Endometrium (tissue), 2 donors: ENCODE measurements around the gene GABBR2.

Experiments used
- FAIRE-seq: peaks from 2 replicates; lab custom pipeline; 2012; peaks lifted over from hg19 to GRCh38; lab: Jason Lieb, UNC
- donor health status: control.
- donor health status: control.

Gene GABBR2

DNA sequence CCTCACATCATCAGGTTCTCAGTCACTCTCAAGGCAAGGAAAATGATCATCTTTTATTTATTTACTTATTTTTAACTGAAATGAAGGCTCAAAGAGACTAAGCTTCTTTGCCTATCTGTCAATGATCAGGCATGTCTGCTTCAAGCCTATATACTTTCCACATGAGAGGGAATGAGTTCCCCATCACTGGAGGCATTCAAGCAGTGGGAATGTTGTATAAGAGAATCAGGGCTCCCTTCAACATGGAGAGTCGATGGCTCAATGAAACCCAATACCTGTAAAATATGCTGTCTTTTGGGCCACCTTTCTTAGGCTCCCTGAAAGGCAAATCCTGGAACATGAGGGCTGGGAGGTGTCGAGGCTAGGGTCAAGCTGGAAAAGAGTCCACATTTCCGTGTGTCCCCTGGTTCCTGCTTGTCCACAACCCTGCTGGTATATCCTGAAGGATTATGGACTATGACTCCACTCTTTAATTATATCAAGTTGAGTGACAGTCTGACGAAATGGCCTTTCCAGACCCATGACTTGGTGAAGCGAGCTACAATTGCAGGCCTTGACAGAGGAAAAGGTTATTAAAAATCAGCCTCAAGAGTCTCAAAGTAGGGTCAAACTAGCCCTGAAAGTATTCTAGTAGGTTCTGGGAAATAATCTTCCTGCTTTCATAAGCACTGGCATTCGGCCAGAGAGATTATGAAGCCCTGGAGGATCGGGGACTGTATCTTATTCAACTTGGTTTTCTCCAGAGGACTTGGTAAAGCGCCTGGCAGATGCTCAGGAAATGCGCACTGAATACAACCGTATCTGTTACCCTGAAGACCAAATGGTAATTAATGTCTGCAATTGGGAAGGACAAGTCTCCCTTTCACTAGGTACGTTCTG is 307.4 kb downstream of the GABBR2 start:
- no peak for FAIRE-seq

DNA sequence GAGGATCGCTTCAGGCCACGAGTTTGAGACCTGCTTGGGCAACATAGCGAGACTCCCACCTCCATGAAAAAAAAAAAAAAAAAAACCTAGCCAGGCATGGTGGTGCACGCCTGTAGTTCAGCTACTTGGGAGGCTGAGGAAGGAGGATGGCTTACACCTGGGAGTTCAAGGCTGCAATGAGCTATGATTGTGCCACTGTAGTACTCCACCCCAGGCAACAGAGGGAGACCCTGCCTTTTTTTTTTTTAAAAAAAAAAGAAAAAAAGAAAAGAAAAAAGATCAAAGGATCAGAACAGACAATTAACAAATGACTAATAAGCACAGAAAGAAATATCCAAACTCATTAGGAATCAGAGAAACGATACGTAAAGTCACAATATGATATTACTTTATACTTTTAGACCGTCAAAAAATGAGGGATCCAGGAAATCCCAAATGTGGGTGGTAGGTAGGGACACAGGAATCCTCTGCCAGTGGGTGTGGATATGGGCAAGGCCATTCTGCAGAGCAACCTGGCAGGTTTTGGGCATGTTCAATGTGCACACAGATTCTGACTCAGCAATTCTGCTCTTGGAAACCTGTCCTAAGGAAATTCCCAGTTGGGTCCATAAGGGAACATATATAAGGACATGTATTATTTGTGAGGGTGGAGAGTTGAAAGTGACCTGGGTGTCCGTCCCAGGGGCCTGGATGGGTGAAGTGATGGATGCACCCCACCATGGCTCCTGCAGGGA is 308.6 kb downstream of the GABBR2 start:
- no peak for FAIRE-seq

DNA sequence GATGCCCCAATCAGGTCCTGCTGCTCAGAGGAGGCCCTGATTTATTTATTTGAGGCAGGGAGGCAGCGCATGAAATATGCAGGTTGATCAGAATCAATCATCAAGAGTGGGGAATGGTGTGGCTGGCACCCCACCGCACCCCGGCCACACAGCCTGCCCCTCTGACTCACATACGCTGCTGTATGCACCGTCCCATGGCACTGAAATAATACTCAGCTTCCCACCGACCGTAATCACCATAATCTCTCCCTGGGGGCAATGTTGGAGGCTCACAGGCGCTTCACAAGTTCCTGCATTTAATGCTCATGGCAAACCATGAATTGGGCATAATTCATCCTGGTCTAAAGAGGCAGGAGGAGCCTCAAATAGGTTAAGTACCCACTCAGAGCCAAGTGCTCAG is 312.1 kb downstream of the GABBR2 start:
- no peak for FAIRE-seq

- FAIRE-seq: no peak
These were observed 312.5 kb downstream of the GABBR2 start for GRCh38 chr9:98396236-98396635.

DNA sequence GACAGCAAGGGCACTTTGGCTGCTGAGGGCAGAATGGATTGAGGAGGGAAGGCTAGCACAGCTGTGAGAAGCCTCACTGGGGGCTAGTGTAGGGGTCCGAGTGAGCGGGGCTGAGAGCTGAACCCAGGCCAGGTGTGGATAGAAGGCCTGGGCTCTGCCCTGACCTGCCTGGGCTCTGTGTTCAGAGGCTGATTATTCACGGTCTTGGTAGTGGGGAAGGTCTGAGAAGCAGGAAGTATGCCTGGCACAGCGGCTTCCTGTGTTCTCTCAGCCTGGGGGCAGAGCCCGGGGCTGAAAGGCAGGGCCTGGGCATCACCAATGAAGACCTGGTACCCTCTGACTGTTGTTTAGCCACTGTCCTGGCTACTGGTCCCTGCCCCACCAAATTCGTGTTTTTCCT is 316.9 kb downstream of the GABBR2 start:
- FAIRE-seq: no peak

DNA sequence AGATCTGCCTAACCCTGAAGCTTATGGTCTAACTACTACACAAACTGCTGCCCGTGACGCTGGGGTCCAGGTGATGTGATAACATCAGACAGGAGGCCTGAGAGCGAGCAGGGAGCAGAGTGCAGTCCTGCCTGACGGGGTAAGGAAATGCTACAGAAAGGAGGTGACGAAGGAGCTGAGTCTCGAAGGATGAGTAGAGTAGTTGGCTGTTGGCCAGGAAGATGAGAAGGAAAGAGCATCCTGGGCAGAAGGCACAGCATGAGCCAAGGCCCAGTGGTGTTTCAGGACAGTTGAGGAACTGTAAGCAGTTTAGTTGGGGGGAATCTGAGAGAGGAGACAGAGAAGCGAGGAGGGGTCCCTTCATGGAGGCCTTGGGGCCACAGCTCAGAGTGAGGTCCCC is 317.3 kb downstream of the GABBR2 start:
- no peak for FAIRE-seq

DNA sequence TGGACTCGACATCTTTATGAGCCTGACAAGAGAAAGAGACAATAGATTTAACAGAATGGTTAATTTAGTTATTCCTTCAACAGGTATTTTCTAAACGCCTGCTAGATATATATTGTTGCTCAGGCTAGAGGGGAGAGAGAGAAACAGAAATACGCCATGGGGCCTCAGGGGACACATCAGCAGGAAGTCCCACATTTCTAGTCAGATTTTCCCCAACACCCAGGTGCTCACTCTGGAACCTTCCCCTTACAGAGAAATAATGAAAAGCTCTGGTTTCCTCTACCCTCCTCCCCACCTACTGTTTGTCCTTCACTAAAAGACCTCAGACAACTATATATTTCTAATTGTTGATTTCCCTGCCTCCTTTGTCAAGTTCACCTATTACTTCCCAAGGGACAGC is 323.0 kb downstream of the GABBR2 start:
- no peak for FAIRE-seq

DNA sequence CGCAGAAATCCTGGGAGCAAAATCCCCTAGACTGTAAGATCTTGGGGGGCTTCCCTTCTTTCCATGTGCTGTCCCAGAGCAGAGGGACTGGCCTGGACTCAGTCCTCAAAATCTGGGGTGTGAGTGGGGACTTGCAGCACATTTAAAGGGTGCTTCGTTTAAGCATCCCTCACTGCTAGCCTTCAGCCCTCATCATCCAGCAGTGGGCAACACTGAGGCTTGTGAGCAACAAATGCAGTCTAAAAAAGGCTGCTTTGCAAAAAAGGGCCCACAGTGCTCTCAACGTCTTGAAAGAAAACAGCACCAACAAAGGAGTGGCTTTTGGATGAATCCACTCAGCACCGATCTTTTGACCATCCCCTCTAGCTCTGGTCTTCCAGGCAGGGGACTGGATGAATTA is 325.0 kb downstream of the GABBR2 start:
- FAIRE-seq: no peak

DNA sequence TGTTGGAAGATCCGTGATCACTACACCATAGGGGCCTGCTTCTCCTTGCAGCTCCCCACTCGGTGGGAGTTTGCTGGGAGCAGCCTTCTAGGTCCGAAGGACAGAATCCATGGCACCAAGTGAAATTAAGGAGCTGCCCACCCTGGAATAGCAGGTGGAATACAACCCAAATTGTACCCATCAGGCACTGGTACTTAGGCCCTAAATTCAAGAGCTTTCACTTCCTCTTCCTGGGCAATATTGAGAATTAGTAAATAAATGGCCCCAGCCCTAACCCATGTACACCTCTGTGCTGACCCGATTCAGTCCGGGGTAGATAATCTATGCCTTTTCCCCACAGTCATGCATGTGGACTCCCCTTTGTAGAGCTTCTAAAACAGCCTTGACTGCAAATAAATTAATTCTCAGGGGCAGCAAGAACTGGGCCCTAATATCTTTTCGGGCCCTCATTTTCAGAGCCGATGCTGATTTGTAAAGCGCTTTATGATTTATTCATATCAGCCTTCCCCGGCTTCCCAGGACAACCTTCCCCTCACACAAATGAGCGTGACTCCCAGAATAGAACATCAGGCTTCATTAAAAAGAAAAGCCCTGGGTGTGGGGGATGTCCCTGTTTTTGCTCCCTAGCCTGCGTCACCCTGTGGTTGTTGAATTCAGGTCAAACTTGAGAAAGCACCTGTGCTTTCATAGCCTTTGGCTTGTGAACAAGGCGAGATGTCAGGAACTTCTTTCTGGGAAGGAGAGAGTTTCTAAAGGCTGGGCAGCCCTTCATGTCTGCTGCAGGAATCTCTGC is 327.2 kb downstream of the GABBR2 start:
- no peak for FAIRE-seq

DNA sequence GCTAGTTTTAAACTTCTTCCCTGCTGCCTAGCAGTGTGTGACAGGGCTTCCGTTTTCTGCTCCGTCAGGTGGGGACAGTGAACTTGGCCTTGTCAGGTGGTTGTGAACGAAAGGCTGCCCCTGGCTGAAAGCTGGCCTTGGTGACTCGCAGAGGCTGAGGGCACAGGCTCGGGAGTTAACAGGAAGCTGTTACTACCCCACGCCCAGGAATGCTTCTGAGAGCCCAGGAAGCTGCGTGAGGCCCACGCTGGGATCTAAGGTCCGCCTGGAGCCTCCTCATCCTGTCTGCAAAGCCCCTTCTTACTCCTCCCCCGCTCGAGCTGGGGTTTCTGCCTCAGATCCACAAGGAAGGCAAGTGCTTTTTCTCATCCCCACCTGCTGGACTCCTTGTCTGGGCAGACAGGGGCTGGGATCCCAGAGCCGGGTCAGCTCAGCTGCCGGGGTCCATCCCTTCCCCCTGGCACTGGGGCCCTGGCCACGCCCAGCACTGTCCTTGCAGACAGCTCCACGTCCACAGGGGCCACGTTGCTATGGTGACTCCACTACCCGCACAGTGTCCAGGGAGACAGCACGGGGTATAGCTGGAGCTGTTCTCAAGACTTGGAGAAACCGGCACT is 328.6 kb downstream of the GABBR2 start:
- FAIRE-seq: no peak

GRCh38 chr9:98379572-98379971 is 329.2 kb downstream of the GABBR2 start:
- FAIRE-seq: no peak

- FAIRE-seq: no peak
These were observed 329.9 kb downstream of the GABBR2 start for GRCh38 chr9:98378794-98379193.

- no peak for FAIRE-seq
These were observed 330.4 kb downstream of the GABBR2 start for GRCh38 chr9:98378206-98378780.

- no peak for FAIRE-seq
These were observed 333.5 kb downstream of the GABBR2 start for GRCh38 chr9:98375138-98375726.

DNA sequence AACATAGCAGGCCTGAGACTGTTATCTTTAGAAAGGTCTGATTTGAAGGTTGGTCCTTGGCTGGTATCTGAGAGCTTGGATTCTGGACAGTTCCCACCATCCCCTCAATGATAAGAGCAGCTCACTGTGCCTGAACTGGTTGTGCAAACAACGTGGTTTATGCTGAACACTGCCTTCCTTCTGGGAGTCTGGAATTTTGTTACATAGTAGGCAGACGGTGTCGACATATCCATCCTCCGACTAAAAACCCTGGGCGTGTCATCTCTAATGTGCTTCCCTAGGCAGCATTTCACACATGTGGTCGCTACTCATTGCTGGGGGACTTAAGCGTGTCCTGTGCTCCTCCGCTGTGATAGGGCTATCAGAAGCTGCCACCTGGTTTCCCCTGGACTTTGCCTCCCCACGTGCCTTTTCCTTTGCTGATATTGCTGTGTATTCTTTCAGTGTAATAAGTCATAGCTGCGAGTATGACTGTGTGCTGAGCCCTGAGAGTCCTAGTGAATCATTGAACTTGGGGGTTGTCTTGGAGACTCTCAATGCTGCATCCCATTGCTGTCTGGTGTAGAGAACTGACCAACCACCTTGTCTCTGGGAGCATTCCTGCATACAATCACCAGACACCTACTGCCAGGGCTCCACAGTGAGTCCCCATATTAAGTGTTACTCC is 334.2 kb downstream of the GABBR2 start:
- FAIRE-seq: no peak

DNA sequence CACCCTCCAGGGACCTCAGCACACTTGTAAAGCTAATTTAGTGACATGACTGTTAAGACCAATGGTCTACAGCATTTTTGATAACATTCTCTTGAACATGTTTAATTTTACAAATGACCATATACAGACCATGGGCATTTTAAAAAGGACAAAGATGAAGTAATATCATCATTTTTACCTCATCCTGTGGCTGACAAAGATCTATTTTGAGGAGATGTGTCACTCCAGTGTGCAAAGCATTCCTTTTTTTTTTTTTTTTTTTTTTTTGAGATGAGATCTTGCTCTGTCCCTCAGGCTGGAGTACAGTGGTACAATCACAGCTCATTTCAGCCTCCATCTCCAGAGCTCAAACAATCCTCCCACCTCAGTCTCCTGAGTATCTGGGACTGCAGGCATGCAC is 335.1 kb downstream of the GABBR2 start:
- FAIRE-seq: no peak

GRCh38 chr9:98372077-98372836 is 336.5 kb downstream of the GABBR2 start:
- FAIRE-seq: no peak

GRCh38 chr9:98370976-98371315 is 337.8 kb downstream of the GABBR2 start:
- no peak for FAIRE-seq

DNA sequence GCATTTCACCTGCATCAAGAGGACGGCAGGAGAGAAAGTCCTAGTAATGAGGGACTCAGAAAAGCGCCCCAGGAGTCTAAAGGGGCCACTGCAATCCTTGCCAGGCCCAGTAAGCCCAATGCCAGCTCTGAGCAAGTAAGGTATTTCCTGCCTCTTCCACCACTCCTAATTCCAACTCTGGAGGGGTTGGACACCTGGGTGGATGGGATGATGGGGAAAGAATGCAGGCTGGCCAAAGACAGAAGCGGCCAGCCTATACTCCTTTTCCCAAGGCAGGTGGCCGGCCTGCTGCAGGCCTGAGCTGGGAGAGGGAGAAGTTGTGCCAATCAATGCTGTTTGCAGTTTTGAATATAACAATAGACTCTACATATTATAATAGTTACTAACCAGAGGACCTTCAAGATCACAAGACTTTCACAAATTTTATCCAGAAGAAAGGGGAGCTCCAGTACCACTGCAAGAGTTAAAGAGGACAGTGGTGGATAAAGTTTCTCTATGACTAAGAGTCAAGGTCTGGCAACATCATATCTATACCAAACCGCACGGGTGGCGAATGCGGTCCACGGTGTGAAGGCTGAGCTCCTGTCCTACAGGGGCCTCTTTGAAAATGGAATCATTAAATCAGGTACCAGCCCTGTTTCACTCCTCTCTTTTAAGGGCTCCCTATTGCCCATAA is 338.3 kb downstream of the GABBR2 start:
- no peak for FAIRE-seq

GRCh38 chr9:98369896-98370295 is 338.8 kb downstream of the GABBR2 start:
- no peak for FAIRE-seq
